ENCODE results near the gene MAPK10. TPM values are rescaled to one million over a fixed set of nuclear protein-coding genes. Genes with fewer than 3 reads are reported as not detected.

The MAPK10 gene
- total RNA-seq, 1 experiment from 2014 or later: 4.7 TPM

- Histone ChIP-seq H3K18ac (ENCODE audit: insufficient read length, low read depth, low read length) (no peak overlapping the region), H4K5ac (ENCODE audit: insufficient read length, low read depth, low read length) (no peak overlapping the region), H2BK5ac (ENCODE audit: insufficient read length, low read length) (no peak overlapping the region), H3K79me1 (ENCODE audit: insufficient read depth, low read depth, low read length, poor library complexity, severe bottlenecking) (no peaks in the 10 kb centered on the region), H3K79me2 (ENCODE audit: insufficient read depth, low read length) (no peaks in the 10 kb centered on the region), H2BK12ac (ENCODE audit: insufficient read length, low read depth, low read length) (no peak overlapping the region), H2AK5ac (ENCODE audit: insufficient read length, low read length) (no peak overlapping the region), H3K9me3 (ENCODE audit: control insufficient read depth, low read depth, low read length) (no peaks in the 10 kb centered on the region), H3K27ac (ENCODE audit: insufficient read length, low read depth, low read length) (no peak overlapping the region), H2BK20ac (ENCODE audit: low read depth, low read length, poor library complexity, severe bottlenecking) (no peak overlapping the region), H4K20me1 (ENCODE audit: control insufficient read depth, insufficient read depth, insufficient read length) (no peaks in the 10 kb centered on the region), H2AFZ (ENCODE audit: low read length) (no peak overlapping the region), H4K8ac (replicated peaks; ENCODE audit: insufficient read length, low read depth, low read length) (no peak overlapping the region), H4K91ac (ENCODE audit: insufficient read length, low read depth, low read length) (no peak overlapping the region), H3K4ac (ENCODE audit: low read depth, low read length) (no peak overlapping the region), H2BK120ac (ENCODE audit: low read depth, low read length, poor library complexity, severe bottlenecking) (no peak overlapping the region), H3K23me2 (ENCODE audit: insufficient read length, low read depth, low read length, poor library complexity, severe bottlenecking) (no peaks in the 10 kb centered on the region), H3K9ac (ENCODE audit: extremely low read depth, insufficient read length, low read length) (no peak overlapping the region), H3T11ph (ENCODE audit: low read length) (no peak overlapping the region), H3K14ac (ENCODE audit: insufficient read depth, low read length) (no peak overlapping the region), H3K23ac (ENCODE audit: insufficient read length, low read depth, low read length) (no peak overlapping the region), H3K4me2 (ENCODE audit: insufficient read depth, insufficient read length, low read length) (no peak overlapping the region), H2BK15ac (ENCODE audit: low read depth, low read length) (no peak overlapping the region), H3K56ac (ENCODE audit: insufficient read length, low read depth, low read length) (no peak overlapping the region), H3K4me1 (ENCODE audit: insufficient read depth, low read length) (no peaks in the 10 kb centered on the region), H3K27me3 (ENCODE audit: insufficient read depth, low read length) (no peaks in the 10 kb centered on the region)
- no peak overlapping the region for H3K4me3 Mint-ChIP-seq
- DNase-seq: no peak
- H3K9me3 Mint-ChIP-seq: no peaks in the 10 kb centered on the region
- TF ChIP-seq, protein P1, sequence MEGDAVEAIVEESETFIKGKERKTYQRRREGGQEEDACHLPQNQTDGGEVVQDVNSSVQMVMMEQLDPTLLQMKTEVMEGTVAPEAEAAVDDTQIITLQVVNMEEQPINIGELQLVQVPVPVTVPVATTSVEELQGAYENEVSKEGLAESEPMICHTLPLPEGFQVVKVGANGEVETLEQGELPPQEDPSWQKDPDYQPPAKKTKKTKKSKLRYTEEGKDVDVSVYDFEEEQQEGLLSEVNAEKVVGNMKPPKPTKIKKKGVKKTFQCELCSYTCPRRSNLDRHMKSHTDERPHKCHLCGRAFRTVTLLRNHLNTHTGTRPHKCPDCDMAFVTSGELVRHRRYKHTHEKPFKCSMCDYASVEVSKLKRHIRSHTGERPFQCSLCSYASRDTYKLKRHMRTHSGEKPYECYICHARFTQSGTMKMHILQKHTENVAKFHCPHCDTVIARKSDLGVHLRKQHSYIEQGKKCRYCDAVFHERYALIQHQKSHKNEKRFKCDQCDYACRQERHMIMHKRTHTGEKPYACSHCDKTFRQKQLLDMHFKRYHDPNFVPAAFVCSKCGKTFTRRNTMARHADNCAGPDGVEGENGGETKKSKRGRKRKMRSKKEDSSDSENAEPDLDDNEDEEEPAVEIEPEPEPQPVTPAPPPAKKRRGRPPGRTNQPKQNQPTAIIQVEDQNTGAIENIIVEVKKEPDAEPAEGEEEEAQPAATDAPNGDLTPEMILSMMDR (conservative IDR thresholded peaks at IDR 0.05): no peak
- no peaks in the 10 kb centered on the region for H3K27me3 Mint-ChIP-seq (ENCODE audit: low read depth)
- WGBS (ENCODE audit: extremely low coverage, insufficient read length, low lambda C conversion rate): no CpG with 5 or more reads among the region's 7 CpGs
- peak overlapping the region in 1 of 3 experiments; percentile 3; a peak in 1 of 7 replicates for H3K27ac Mint-ChIP-seq
- H3K36me3 Mint-ChIP-seq (ENCODE audit: insufficient read depth in 1 of 3, low read depth in 3 of 3): no peaks in the 10 kb centered on the region
- peaks cover 5 to 10% of the 10 kb centered on the region in 2 experiments; a peak in 3 of 4 replicates for H3K4me1 Mint-ChIP-seq
These were observed 259.2 kb downstream of the MAPK10 start for GRCh38 chr4:86100539-86101215.
